GM19438 (cell line): ENCODE results near the gene ZW10.
"Not testable (repeated sequence)": the region's sequence is repeated elsewhere in the genome, so short reads cannot be mapped to it uniquely, and the experiment has no call there.

Source experiments
- ATAC-seq: cut with Tn5 transposase; IDR thresholded peaks from one replicate; pipeline ENCODE4 v1.9.1; 2021; ENCODE audit warnings: low read depth; ENCODE audit not compliant: unreplicated experiment

ZW10 gene

DNA sequence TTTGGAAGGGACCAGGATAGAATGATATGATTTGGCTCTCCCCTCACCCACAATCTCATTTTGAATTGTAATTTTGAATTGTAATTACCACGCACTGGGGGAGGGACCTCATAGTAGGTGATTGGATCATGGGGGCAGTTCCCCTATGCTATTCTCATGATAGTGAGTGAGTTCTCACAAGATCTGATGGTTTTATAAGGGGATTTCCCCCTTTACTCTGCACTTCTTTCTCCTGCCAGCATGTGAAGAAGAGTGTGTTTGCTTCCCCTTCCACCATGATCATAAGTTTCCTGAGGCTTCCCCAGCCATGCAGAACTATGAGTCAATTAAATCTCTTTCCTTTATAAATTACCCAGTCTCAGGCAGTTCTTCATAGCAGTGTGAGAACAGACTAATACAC, 69.9 kb downstream of the ZW10 start:
- not testable (repeated sequence) for ATAC-seq

DNA sequence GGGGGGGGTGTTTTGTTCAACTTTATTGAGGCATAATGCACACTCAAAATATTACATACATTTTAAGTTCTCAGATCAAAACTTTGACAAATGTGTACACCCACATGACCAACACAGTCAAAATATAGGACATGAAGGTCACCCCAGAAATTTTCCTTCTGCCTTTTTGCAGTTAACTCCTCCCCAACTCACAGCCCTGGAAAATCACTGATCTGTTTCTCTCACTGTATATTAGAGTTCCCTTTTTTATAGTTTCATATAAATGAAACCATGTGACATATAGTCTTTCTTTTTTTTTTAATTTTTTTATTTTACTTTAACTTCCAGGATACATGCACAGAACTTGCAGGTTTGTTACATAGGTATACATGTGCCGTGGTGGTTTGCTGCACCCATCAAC, 72.0 kb downstream of the ZW10 start:
- ATAC-seq = no peak

DNA sequence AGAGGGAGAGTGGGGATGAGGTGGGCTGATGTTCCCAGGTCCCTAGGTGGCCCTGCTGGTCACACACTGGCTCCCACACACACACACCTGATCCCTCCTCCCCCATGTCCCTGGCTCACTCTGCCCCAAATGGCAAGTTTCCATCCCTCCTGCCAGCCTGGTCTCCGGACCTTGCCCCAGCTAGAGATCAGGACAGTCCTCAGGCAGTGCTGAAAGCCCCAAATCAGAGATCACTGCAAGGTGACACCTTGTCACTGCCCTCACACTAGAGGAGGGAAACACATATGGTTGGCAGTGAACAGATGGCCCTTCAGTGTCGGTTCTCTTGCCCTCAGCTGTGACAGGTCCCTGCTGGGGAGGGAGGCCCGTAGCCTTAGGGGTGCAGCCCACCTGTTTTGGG, 75.0 kb downstream of the ZW10 start:
- no peak for ATAC-seq

DNA sequence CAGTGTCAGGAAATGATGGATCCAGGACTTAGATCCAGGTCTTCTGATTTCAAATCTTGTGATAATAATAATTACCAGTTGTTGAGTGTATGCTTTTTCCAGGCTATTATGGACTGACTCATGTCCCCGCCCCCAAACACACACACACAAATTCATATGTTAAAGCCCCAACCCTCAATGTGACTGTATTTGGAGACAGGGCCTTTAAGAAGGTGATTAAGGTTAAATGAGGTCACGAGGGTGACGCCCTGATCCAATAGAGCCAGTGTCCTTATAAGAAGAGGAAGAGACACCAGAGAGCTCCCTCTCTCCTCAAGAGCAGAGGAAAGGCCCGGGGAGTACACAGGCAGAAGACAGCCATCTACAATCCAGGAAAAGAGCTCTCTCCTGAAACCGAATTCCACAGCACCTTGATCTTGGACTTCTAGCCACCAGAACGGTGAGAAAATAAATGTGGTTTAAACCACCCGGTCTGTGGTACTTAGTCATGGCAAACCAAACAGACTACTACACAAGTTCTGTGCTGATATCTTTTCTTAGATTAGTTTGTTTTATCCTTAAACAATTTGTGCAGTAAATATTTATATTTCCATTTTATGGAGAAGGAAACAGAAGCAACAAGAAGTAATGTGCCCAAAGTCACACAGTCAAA, 75.6 kb downstream of the ZW10 start:
- ATAC-seq = no peak

DNA sequence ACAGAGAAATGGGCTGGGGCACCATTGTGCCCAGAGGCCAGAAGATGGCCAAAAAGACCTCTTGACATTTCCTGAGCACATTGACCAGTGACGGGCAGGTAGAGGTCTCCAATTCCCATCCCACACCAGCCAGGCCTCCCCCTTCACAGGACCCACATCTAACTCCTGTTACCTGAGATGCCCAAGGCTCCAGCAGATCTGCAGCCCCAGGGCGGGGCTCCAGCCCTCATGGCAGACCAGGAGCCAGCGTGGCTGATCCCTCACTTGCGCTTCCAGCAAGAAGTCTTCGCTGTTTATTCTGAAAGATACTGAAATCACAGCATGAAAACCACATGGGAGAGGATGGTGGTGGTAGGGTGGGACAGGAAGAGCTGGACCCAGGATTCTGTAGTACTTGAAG, 76.4 kb downstream of the ZW10 start:
- ATAC-seq = no peak

DNA sequence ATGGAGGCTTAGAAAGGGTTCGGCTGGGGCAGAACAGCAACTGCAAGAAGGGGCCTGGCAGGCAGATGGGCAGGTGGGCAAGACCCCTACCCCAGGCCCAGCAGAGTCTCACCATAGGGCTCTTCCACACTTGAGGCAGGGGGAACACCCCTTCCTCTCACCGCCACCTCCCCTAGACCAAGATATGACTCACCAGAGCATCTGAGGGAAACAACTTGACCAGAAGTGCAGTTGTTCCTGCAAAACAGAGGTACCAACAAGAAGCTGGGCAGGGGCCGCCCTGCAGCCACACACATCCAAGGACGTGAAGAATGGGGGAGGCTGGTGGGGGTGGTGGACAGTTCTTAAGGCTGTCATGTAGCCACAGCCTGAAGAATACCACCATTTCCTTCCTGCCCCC, 78.3 kb downstream of the ZW10 start:
- ATAC-seq = no peak

DNA sequence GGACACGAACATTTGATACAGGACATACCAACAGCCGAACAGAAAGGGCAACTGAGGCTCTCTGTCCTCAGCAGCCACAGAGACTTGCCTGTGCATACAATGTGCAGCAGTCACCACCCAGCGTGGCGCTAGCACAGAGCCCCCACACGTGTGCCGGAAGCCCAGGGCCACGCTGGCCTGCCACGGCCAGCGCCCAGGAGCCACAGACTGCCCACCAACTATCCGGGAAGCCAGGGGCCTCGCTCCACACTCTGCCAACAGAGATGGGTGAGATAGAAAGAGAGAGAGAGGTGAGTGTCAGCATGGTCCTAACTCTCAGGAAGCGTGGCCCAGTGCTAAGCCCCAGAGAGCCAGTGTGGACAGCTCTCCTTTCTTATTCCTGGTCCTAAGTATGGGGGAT, 79.1 kb downstream of the ZW10 start:
- no peak for ATAC-seq

DNA sequence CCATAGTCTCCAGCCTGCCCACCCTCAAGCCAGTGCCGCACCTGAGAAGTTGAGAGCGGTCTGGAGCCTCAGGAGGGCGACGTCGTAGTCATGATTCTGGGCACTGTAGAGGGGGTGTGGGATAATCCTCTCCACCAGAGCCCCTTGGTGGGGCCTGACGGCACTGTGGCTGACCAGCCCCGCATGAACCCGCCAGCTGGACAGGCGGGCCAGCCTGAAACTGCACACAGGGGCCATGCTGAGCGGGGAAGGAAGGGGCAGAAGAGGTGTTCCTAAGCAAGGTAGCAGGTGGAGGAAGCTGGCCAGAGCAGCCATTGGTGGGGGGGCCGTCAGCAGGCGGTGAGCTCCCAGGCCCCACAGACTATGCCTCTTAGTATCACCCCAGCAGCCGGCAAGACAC, 80.5 kb downstream of the ZW10 start:
- no peak for ATAC-seq

DNA sequence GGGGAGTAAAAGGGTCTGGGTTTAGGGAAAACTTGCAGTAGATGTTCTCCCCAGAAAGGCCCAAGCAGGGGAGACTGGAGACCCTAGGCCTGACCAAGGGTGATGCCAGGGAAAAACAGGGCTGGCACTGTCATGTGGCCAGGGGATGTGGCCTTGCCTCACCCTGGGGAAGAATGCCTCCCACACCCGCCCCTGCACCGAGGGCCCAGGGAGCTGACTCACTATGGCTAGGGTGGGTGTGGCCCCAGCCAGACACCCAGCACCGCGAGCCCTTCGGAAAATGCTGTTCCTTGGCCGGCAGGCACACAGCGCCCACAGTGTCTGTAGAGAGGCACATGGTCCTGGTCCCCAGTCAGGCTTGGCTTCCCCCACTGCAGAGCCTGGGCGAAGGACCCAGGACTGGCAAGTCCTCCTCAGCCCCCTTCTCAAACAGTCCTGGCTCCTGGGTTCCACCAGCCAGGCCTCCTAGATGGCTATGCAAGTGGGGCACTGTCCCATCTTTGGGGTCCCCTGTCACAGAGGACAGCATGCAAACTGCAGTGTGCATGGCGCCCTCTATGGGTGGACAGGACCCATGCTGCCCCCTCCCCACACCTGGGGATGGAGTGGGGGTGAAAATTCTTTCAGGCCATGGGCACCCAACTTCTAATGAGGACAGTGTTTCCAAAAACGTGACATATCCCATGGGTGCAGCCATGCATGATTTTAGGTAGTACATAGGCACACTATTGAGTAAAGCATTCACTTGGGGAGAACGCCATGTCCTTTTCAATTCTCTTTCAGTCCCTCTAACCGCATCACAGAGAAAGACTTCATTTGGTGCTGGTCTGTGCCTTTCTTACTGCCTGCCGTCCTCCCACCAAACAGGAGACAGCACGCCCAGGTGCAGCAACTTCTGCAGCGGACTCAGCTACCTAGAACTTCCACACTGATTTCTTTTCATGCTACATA, 82.6 kb downstream of the ZW10 start:
- ATAC-seq = no peak

DNA sequence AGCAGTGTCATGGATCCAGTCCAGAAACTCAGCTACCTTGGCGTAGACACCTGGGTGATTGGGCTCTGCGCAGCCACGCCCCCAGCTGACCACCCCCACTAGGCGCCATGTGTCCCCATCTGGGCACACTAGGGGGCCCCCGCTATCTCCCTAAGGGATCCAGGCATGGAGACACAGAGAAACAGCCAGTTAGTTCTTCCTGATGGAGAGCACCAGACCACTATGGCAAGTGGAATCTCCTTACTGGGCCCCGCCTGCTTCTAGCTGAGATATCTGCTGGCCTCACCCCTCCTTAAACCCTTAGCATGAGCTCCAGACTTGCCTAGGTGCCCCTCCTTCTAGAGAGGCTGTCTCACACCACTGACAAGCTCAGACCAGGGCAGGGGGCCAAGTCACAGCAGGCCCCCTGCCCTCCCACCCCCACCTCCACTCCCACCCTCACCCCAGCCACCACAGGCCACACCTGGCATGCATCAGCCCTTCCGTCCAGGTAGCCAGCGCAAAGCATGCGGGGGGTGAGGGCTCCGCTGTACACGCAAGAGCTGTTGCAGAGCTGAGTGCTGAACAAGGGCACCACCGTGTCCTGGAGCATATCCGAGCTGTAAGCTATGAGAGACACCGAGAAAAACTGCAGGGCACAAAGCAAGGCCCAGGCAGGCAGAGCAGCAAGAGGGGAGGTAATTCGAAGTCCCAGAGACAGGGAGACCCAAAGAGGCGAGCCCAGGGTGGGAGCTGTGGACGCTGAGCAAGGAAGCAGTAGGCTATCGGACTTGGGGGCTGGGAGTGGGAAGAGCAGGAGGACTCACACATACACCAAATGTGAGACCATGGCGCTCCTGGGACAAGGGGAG, 83.5 kb downstream of the ZW10 start:
- no peak for ATAC-seq

DNA sequence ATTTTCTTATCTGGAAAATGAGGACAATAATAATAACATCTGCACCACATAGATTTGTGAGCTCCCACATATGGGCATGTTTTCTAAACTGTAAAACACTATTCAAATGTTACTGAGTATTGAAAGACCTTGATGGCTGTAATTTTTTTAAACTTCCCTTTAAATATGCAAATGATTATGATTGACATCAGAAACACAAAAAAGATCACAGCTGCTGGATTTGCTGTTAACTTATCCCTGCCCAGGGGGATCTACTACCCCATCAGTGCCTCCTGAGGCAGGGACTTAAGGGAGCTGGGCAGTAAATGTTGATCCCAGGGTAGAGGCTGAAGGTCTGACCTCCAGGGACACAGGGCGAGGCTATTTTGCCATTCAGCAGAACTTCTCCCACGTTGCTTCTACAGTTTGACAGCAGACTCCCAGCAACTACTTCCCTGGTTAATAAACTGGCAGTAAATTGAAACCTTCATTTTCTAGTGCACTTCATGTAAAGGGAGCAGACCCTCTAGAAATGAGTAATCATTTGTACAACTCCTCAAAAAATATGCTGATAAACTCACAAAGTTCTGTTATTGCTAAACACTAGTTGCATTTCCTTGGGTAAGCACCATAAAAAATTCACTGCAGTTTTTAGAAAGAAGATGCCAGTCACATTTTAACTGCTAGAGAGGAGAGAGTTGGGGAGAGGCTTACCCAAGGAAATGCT, 87.7 kb downstream of the ZW10 start:
- no peak for ATAC-seq

DNA sequence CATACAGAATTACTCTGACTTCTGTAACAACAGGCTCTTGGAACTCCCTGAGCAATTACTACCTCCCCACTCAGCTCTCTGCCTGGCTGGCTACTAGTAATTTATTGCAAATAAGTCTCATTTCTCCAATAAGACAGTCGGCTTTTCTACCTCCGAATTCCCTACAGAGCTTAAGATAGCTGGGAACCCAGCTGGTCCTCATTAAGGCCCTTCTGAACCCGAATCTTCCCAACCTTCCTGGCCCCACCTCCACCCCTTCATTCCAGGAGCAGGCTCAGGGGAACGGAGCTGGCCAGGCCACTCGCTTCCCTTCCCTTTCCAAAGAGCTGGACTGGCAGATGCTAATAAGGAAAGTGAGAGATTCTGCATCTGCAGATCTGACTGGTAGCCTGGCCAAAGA, 89.0 kb downstream of the ZW10 start:
- no peak for ATAC-seq

DNA sequence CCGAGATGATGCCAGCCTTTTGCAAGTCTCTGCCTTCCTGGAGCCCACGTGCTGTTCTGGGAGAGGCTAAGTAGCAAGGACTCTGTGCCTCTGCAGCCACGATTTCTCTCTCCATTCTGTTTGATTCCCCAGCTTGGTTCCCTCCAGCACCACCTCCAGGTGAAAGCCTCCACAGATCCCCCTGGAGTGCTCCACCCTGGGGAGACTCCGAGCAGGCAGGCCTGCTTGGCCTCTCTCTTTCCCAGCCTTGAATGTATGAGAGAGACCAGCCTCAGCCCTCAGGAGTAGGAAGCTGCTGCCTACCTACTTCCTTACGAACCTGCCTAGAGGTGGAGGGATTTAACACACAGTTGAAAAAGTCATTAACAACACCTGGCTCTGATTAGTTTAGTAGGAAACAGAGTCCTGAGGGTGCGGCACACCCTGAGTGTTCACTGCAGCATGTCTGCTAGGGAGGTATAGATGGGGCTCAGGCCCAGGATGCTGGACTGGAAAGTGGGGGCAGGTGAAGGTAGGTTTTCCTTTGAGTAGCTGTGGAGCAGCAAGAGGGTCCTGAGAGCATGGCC, 89.9 kb downstream of the ZW10 start:
- no peak for ATAC-seq
